GM21786 (cell line): ENCODE results near the gene KANSL2.
A peak's percentile ranks its signal among the peaks of the same experiment; 100 is the strongest.
"Not testable (repeated sequence)": the region's sequence is repeated elsewhere in the genome, so short reads cannot be mapped to it uniquely, and the experiment has no call there.

Source experiments
- ATAC-seq: cut with Tn5 transposase; IDR thresholded peaks from one replicate; pipeline ENCODE4 v1.9.1; 2021; ENCODE audit not compliant: unreplicated experiment

KANSL2 gene, protein sequence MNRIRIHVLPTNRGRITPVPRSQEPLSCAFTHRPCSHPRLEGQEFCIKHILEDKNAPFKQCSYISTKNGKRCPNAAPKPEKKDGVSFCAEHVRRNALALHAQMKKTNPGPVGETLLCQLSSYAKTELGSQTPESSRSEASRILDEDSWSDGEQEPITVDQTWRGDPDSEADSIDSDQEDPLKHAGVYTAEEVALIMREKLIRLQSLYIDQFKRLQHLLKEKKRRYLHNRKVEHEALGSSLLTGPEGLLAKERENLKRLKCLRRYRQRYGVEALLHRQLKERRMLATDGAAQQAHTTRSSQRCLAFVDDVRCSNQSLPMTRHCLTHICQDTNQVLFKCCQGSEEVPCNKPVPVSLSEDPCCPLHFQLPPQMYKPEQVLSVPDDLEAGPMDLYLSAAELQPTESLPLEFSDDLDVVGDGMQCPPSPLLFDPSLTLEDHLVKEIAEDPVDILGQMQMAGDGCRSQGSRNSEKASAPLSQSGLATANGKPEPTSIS

DNA sequence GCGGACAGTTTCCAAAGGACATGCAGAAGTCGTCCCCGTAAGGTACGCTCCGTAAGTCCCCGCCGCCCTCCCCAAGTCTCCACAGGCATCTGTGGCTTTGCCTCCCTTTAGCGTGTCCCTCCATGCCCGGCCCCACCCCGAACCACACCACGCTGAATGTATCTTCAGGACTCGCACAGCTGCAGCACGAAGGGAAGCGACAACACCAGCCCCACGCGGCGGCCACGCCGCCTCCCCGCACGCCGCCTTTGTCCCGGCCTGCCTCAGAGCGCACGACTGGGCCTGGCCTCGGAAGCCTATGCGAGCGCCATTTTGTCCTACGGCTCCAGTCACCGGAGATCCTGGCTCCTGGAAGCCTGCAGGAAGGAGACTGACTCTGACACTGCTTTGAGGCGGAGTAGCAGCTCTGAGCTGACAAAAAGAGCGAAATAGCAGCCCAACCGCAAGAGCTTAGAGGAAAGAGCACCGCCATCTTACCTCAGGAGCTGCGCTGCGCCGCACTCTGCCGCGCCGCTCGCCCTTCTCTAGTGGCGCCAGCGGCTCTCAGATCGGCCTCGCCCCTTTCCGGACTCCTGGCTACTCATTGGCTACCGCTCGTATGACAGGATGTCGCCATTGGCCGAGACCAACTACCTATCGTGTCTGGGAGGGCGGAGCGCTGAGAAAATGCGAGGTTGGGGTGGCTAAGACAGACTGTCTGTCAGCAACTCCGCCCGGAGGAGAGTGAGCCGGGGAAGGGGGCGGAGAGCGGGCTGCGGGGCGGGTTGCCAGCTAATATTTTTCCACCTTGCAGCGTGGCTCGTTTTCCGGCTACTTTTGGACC, at the start of gene KANSL2:
Gene KANSL2, minus strand, starts transcription at position 529 of the 823 bp plus-strand sequence. CDS start 606 bp downstream, outside the sequence.
- peak; percentile 99 for ATAC-seq

- ATAC-seq: no peak
Observed at GRCh38 chr12:48728807-48729206, 46.8 kb upstream of the KANSL2 start.

GRCh38 chr12:48720737-48721136, 38.7 kb upstream of the KANSL2 start:
- ATAC-seq: not testable (repeated sequence)

DNA sequence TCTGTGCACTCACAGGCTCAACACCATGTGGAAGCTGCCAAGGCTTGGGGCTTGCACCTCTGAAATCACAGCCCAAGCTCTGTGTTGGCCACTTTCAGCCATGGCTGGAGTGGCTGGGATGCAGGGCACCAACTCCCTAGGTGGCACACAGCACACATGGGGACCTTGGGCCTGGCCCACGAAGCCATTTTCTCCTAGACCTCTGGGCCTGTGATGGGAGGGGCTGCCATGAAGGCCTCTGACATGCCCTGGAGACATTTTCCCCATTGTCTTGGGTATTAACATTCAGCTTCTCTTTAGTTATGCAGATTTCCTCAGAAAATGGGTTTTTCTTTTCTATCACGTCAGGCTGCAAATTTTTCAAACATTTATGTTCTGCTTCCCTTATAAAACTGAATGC, 38.1 kb upstream of the KANSL2 start:
- ATAC-seq: not testable (repeated sequence)

DNA sequence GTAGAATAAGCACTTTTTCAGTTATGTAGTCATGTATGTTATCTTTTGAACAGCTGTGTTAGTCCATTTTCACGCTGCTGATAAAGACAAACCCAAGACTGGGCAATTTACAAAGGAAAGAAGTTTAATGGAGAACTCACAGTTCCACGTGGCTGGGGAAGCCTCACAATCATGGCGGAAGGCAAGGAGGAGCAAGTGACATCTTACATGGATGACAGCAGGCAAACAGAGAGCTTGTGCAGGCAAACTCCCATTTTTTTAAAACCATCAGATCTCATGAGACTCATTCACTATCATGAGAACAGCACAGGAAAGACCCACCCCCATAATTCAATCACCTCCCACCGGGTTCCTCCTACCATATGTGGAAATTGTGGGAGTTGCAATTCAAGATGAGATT, 37.0 kb upstream of the KANSL2 start:
- ATAC-seq: not testable (repeated sequence)

GRCh38 chr12:48717252-48717695, 35.2 kb upstream of the KANSL2 start:
- ATAC-seq: peak; percentile 0

DNA sequence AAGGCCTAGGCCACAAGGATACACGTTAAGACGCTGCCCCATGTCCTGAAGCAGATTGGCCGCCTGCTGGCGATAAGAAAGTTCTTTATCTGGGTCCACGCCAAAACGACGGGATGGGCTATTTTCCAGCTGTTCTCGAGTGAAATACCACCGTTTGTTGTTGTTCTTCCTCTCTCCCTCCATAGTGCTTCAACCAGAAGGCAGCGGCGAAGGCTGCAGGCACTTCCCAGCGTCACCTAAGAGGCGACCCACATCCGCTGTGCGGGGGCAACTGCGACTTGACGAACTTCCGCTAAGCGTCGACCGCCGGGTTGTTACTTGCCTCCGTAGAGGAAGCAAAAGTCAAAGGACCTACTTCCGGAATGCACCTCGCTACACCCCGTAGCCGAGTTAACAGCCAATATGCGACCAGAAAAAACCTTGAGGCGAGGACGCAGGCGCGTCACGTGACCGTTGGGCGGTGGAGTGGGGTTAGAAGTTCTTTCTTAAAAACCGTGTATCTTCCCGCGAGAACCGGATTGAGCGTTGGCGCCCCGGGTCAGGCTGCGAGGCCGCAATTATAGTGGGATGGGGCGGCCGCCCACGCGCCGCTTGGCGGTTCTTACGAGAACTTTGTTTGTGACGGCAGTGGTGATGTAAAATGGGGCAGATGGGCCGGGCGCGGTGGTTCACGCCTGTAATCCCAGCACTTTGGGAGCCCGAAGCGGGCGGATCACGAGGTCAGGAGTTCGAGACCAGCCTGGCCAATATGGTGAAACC, 34.6 kb upstream of the KANSL2 start, which contains the start of gene CCNT1:
Gene CCNT1, minus strand, starts transcription at position 215 of the 759 bp plus-strand sequence. Its CDS starts 32 bp downstream, at position 183.
- peak; percentile 96 for ATAC-seq

DNA sequence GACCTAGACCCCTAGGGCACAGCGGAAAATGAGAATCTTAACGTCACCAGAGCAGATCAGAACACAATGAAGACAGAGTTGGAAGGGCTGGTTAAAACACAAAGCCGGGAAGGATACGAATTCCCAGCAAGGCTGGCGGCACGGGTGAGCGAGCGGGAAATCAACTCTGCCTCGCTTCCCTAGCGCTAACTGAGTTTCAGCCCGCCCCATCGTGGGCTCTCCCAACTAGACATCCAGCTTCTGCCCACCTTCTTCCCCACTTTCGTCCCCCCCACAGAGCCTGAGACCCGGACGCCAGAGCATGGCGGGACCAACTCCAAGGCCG, 34.1 kb upstream of the KANSL2 start:
- ATAC-seq: no peak

GRCh38 chr12:48712209-48712608, 30.2 kb upstream of the KANSL2 start:
- ATAC-seq: no peak

DNA sequence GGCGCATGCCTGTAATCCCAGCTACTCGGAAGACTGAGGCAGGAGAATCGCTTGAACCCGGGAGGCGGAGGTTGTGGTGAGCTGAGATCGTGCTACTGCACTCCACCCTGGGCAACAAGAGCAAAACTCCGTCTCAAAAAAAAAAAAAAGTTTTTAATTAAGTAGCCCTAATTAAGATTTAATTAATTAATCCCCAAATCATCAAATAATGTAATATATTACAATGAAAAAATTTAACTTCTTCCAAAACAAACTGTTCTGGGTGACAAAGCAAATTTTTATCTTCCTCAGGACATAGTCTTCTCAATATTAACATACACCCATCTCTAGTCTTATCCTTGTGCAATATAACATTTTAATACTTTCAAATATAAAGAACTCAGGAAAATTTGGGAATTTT, 16.8 kb upstream of the KANSL2 start:
- ATAC-seq: not testable (repeated sequence)

- no peak for ATAC-seq
Observed at GRCh38 chr12:48696626-48697025, 14.6 kb upstream of the KANSL2 start.

- ATAC-seq: no peak
Observed at GRCh38 chr12:48695859-48696258, 13.8 kb upstream of the KANSL2 start.

DNA sequence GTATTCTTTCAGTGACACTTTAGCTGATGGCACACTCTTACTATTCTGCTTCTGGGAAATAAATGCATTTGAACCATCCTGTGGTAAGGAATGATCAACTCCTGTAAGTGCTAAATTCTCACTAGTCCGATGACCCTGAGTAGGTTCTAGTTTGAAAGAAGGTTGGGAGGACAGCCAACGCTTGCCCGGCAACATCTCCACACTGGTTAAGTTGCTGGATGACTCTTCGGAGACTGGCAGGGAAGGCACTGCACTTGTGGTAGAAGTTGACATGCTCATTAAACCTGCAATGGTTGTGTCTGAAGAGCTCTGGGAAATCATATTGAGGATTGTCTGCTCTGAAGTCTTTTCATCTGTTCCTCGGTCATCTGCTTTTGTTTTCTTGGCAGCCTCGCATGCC, 12.0 kb upstream of the KANSL2 start:
- ATAC-seq: no peak

GRCh38 chr12:48693572-48693971, 11.5 kb upstream of the KANSL2 start:
- no peak for ATAC-seq

DNA sequence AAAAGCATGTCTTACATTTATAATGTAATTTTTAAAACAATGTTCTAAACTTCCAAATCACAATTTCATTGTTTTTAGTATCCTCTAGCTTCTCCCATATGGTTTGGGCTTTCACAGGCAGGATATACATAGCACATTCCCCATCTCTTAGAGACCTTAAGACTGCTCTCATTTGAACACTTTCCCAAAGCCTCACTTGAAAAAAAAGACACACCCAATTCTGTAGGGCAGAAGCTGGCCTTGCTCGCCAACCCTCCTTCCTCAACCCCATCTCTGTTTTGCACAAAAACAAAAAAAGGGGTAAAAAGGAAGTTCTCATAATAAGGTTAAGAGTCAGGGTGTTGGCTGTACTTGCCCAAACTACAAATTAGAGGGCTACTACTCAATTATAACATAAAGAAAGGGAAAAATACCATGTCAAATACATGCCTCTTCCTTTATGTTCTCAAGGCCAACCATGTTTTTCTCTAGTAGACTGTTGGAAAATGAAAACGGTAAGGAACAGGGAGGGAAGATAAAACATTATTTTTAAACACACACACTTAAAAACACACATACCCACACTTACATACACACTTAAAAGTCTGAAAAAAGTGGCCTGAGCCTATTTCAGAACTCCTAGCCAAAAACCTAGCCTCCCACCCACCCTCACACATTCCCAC, 9.9 kb upstream of the KANSL2 start:
- no peak for ATAC-seq

GRCh38 chr12:48690990-48691389, 9.0 kb upstream of the KANSL2 start:
- no peak for ATAC-seq

DNA sequence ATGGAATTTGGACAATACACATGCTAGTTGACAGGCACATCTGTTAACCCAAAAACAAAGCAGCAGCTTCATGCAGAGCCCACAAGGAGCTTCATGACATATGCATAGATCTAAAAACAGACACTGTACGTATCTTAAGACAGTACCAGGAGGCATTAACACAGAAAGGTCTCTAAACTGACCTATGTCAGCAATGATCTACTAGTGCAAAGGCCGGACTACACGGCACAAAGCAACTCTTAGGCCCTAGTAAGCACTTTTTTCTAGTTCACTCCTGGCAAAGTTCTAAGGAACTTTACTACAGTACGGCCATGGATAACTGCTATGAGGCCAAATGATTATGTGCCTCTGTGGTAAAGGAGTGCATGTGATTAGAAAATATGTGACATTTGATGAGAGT, 8.4 kb upstream of the KANSL2 start:
- no peak for ATAC-seq

DNA sequence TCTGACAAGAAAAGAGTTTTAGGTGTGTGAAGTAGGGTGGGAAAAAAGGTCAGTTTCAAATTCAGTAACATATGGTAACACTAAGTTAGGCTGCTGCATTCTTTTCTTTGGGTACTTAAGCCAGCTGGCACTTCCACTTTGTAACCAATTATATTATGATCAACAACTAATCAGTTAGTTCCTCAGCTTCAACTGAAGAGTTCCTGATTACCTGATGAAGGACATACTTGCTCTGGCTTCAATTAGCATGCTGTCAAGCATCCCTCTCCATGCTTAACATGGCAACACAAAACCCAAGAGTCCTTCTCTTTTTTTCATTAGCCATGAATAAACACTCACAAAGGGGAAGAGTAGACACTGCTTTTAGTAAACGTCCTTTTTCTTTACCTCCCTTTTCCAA, 6.8 kb upstream of the KANSL2 start:
- ATAC-seq: no peak

- ATAC-seq: no peak
Observed at GRCh38 chr12:48687592-48687991, 5.6 kb upstream of the KANSL2 start.

DNA sequence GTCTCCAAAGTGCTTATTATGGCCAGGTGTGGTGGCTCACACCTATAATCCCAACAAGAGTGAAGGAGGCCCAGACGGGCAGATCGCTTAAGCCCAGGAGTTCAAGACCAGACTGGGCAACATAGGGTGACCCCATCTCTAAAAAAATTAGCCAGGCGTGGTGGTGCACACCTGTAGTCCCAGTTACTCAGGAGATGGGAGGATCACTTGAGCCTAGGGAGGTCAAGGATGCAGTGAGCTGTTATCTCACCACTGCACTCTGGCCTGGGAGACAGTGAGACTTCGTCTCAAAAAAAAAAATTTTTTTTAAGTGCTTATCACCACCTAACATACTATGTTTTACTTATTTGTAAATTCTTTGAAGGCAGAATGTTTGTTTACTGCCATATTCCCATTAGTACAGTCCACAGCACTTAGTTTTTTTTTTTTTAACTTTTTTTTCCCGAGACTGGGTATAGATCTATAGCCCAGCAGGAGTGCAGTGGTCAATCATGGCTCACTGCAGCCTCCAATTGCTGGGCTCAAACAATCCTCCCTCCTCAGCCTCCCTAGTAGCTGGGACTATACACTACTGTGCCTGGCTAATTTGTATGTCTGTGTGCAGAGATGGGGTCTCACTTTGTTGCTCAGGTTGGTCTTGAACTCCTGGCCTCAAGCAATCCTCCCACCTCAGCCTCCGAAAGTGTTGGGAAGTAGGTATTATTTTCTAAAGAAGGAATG, 4.7 kb upstream of the KANSL2 start:
- ATAC-seq: no peak
